OCI-LY7 (cell line): ENCODE data around the gene CLIP3. TPM values are rescaled to one million over a fixed set of nuclear protein-coding genes. Genes with fewer than 3 reads are reported as not detected.

ENCODE experiments used
- BruUV-seq: library from RNA; stranded (reverse); fragments of 400-500 nt; replicated peaks from 2 replicates; lab custom pipeline; 2021; lab: Mats Ljungman, UMichigan
- CTCF ChIA-PET: fragments of 300-600 bp; sonication (Branson Sonifier 250); formaldehyde crosslinking; loops from one replicate; lab custom pipeline; 2022; ENCODE audit warnings: antibody characterized with exemption; ENCODE audit not compliant: unreplicated experiment; lab: Charles Lee
- POLR2A ChIA-PET: fragments of 300-600 bp; sonication (Branson Sonifier 250); formaldehyde crosslinking; loops from one replicate; lab custom pipeline; 2022; ENCODE audit warnings: antibody characterized with exemption; lab: Charles Lee
- DNase-seq: peaks from one replicate; pipeline ENCODE4 v3.0.0-alpha.2; 2015; ENCODE audit warnings: low spot score
- H2AFZ ChIP-seq: fragments of 200-600 bp; sonication (generic), shearing (Covaris generic); 2 replicates; pipeline ENCODE4 v1.6.1; 2014; ENCODE audit warnings: mild to moderate bottlenecking, antibody characterized with exemption, low read length, moderate library complexity
- H3K27ac ChIP-seq: fragments of 200-600 bp; sonication (generic); 2 replicates; pipeline ENCODE4 v1.5.1; 2014; ENCODE audit warnings: mixed run types, low read depth, mild to moderate bottlenecking, moderate library complexity, low read length, inconsistent platforms; ENCODE audit not compliant: poor library complexity, severe bottlenecking
- H3K36me3 ChIP-seq: fragments of 200-600 bp; sonication (generic); 2 replicates; pipeline ENCODE4 v1.6.1; 2014; ENCODE audit warnings: mild to moderate bottlenecking, antibody characterized with exemption, low read length, moderate library complexity, mixed read lengths; ENCODE audit not compliant: insufficient read depth
- H3K4me1 ChIP-seq: fragments of 200-600 bp; sonication (generic); 2 replicates; pipeline ENCODE4 v1.5.1; 2014; ENCODE audit warnings: mild to moderate bottlenecking, low read length; ENCODE audit not compliant: insufficient read depth, poor library complexity, severe bottlenecking
- H3K4me2 ChIP-seq: fragments of 200-600 bp; sonication (generic); 2 replicates; pipeline ENCODE4 v1.6.1; 2014; ENCODE audit warnings: mild to moderate bottlenecking, low read length
- H3K4me3 ChIP-seq: fragments of 200-600 bp; sonication (generic); 2 replicates; pipeline ENCODE4 v1.5.1; 2014; ENCODE audit warnings: mild to moderate bottlenecking, low read depth, low read length; ENCODE audit not compliant: poor library complexity, severe bottlenecking
- H3K79me2 ChIP-seq: fragments of 200-600 bp; sonication (generic); 2 replicates; pipeline ENCODE4 v1.6.1; 2016; ENCODE audit warnings: low read depth, mild to moderate bottlenecking, low read length, moderate library complexity, mixed read lengths; ENCODE audit not compliant: insufficient read depth
- H3K9me2 ChIP-seq: fragments of 200-600 bp; sonication (generic); 2 replicates; pipeline ENCODE4 v1.6.1; 2016; ENCODE audit warnings: mild to moderate bottlenecking, low read length, mixed read lengths; ENCODE audit not compliant: insufficient read depth
- H3K9me3 ChIP-seq: fragments of 200-600 bp; sonication (generic); 2 replicates; pipeline ENCODE4 v1.6.1; 2014; ENCODE audit warnings: mild to moderate bottlenecking, mixed run types, low read length, mixed read lengths
- H4K20me1 ChIP-seq: fragments of 200-600 bp; sonication (generic); 2 replicates; pipeline ENCODE4 v1.6.1; 2014; ENCODE audit warnings: mild to moderate bottlenecking, antibody characterized with exemption, low read length, moderate library complexity, mixed read lengths; ENCODE audit not compliant: insufficient read depth
- CTCF ChIP-seq: fragments of 200-600 bp; sonication (generic); conservative IDR thresholded peaks from 2 replicates; pipeline ENCODE4 v1.5.1; 2014; ENCODE audit warnings: mild to moderate bottlenecking, antibody characterized with exemption, low read length, moderate library complexity, mixed read lengths
- EZH2phosphoT487 ChIP-seq: fragments of 200-600 bp; sonication (generic); IDR thresholded peaks from 2 replicates; pipeline ENCODE4 v1.6.1; 2018; ENCODE audit warnings: low read depth, borderline replicate concordance, mild to moderate bottlenecking, mixed run types, antibody characterized with exemption, low read length, moderate library complexity, mixed read lengths
- intact Hi-C: fragments of 100-400 bp; cut with micrococcal nuclease; formaldehyde crosslinking; loops from one replicate; pipeline ENCODE4 v1.10.0; 2022; ENCODE audit not compliant: unreplicated experiment
- total RNA-seq, 2 experiments: library from RNA; depleted of rRNA in 1 of 2; stranded (reverse); fragments of >200 nt in 1 of 2; shearing (Covaris generic) in 1 of 2; gene quantifications; 2 replicates each; pipeline ENCODE4 v1.2.3, GENCODE V29; 2014 to 2022

Gene CLIP3
- total RNA-seq, 2 experiments from 2014 or later, result 0.66 to 2.4 TPM

- Histone ChIP-seq H3K9me3 (peaks cover 5% of the 10 kb centered on the region; the same call in 1 of the 2 replicates), H3K4me3 (no peak overlapping the region), H3K79me2 (peaks cover 7% of the 10 kb centered on the region), H4K20me1 (no peaks in the 10 kb centered on the region), H3K4me1 (peaks cover 12% of the 10 kb centered on the region), H3K4me2 (no peak overlapping the region), H3K27ac (no peak overlapping the region), H3K36me3 (no peaks in the 10 kb centered on the region), H3K9me2 (no peaks in the 10 kb centered on the region), H2AFZ (no peak overlapping the region)
- CTCF ChIA-PET, result no interaction called here
- BruUV-seq, result no TSS peak
- DNase-seq, result no peak
- TF ChIP-seq CTCF, result no peak
- no peak for TF ChIP-seq EZH2phosphoT487
- intact Hi-C loops, result no loop called here
- POLR2A ChIA-PET, result interaction anchor here (0.7 kb wide), 1 partner anchor 63 kb away, joined by 12 read pairs; the partner anchor contains the start of gene THAP8
Observed at GRCh38 chr19:35990771-35991730, 41.6 kb downstream of the CLIP3 start.

GRCh38 chr19:35990156-35990555 is 42.5 kb downstream of the CLIP3 start:
- no TSS peak for BruUV-seq
- Histone ChIP-seq H3K4me1 (peaks cover 10% of the 10 kb centered on the region), H3K4me3 (no peak overlapping the region), H3K9me3 (peaks cover 5% of the 10 kb centered on the region; the same call in 1 of the 2 replicates), H3K36me3 (no peaks in the 10 kb centered on the region), H3K9me2 (no peaks in the 10 kb centered on the region), H3K79me2 (no peaks in the 10 kb centered on the region), H3K4me2 (no peak overlapping the region), H4K20me1 (no peaks in the 10 kb centered on the region), H2AFZ (no peak overlapping the region), H3K27ac (no peak overlapping the region)
- intact Hi-C loops, result no loop called here
- TF ChIP-seq CTCF (no peak), EZH2phosphoT487 (no peak)
- ChIA-PET POLR2A (no interaction called here), CTCF (no interaction called here)
- DNase-seq, result no peak

GRCh38 chr19:35988824-35989223 is 43.8 kb downstream of the CLIP3 start:
- H3K79me2 ChIP-seq, result no peaks in the 10 kb centered on the region
- DNase-seq, result no peak
- peaks cover 5% of the 10 kb centered on the region; the same call in 1 of the 2 replicates for H3K9me3 ChIP-seq
- no peaks in the 10 kb centered on the region for H3K9me2 ChIP-seq
- H4K20me1 ChIP-seq, result no peaks in the 10 kb centered on the region
- ChIA-PET CTCF (no interaction called here), POLR2A (no interaction called here)
- BruUV-seq, result no TSS peak
- H3K4me3 ChIP-seq, result no peak overlapping the region
- no peak overlapping the region for H3K4me2 ChIP-seq
- TF ChIP-seq CTCF (no peak), EZH2phosphoT487 (no peak)
- peaks cover 5% of the 10 kb centered on the region for H3K4me1 ChIP-seq
- H3K36me3 ChIP-seq, result no peaks in the 10 kb centered on the region
- H3K27ac ChIP-seq, result no peak overlapping the region
- intact Hi-C loops, result no loop called here
- no peak overlapping the region for H2AFZ ChIP-seq
